Measurements from ENCODE around the gene PLAC8. TPM values are rescaled to one million over a fixed set of nuclear protein-coding genes. Genes with fewer than 3 reads are reported as not detected.

PLAC8 gene
- total and polyA plus RNA-seq, 2 of the 8 experiments (the other 6 are each of a cell fraction or from before 2014, with no cell fraction given) = 0.98 to 1.1 TPM

GRCh38 chr4:83043801-83044407 lies 70.6 kb downstream of the PLAC8 start:
- ChIA-PET POLR2A (ENCODE audit: partially characterized antibody) (no interaction called here), CTCF (ENCODE audit: partially characterized antibody) (no interaction called here)
- Histone ChIP-seq H3K27me3 (replicated peaks in 1 of 4; ENCODE audit: control insufficient read depth in 3 of 4, extremely low read depth in 1 of 4, insufficient read depth in 3 of 4, low read length in 3 of 4) (no peaks in the 10 kb centered on the region), H2BK12ac (ENCODE audit: low read depth, low read length) (no peak overlapping the region), H2BK120ac (replicated peaks; ENCODE audit: low read depth, low read length) (no peak overlapping the region), H3K79me2 (ENCODE audit: control insufficient read depth in 1 of 2, insufficient read depth in 2 of 2, low read length in 2 of 2) (peaks cover 0 to 18% of the 10 kb centered on the region in 2 experiments; a peak in 1 of 4 replicates), H2BK15ac (ENCODE audit: low read length) (no peak overlapping the region), H3K36me3 (ENCODE audit: control insufficient read depth in 2 of 4, insufficient read depth in 4 of 4, low read length in 3 of 4) (no peaks in the 10 kb centered on the region), H3K4ac (replicated peaks; ENCODE audit: insufficient read length, low read depth, low read length) (no peak overlapping the region), H3K79me1 (ENCODE audit: low read depth, low read length) (no peaks in the 10 kb centered on the region; the same call in 1 of the 2 replicates), H4K91ac (replicated peaks; ENCODE audit: insufficient read length, low read length) (no peak overlapping the region), H3K4me2 (ENCODE audit: insufficient read depth in 1 of 2, low read depth in 2 of 2, low read length in 2 of 2) (no peak overlapping the region), H2BK20ac (ENCODE audit: low read length) (no peak overlapping the region), H4K8ac (ENCODE audit: extremely low read depth, insufficient read depth, low read length) (no peak overlapping the region), H2AK5ac (ENCODE audit: low read depth, low read length) (no peak overlapping the region), H3K56ac (replicated peaks; ENCODE audit: insufficient read length, low read depth, low read length) (no peak overlapping the region), H3K9me3 (ENCODE audit: insufficient read depth in 2 of 2, low read depth in 1 of 2, low read length in 1 of 2) (no peaks in the 10 kb centered on the region), H3K14ac (ENCODE audit: insufficient read length) (no peak overlapping the region), H3K27ac (ENCODE audit: low read depth, low read length) (no peak overlapping the region), H4K20me1 (replicated peaks in 1 of 2; ENCODE audit: control insufficient read depth in 1 of 2, insufficient read depth in 2 of 2, low read length in 2 of 2) (no peaks in the 10 kb centered on the region), H3K23me2 (ENCODE audit: low read depth, low read length) (no peaks in the 10 kb centered on the region), H2AFZ (ENCODE audit: low read length) (no peak overlapping the region), H4K5ac (ENCODE audit: insufficient read length, low read depth, low read length) (no peak overlapping the region), H3K4me3 (ENCODE audit: extremely low read depth in 1 of 4, insufficient read depth in 2 of 4, low read depth in 3 of 4, low read length in 4 of 4) (no peak overlapping the region), H2BK5ac (ENCODE audit: low read depth, low read length) (no peak overlapping the region), H3K4me1 (replicated peaks in 1 of 4; ENCODE audit: control insufficient read depth in 3 of 4, insufficient read depth in 4 of 4, low read length in 3 of 4) (no peaks in the 10 kb centered on the region), H3K23ac (ENCODE audit: insufficient read length) (no peak overlapping the region), H3K18ac (ENCODE audit: extremely low read depth, low read length) (no peak overlapping the region), H3K9ac (replicated peaks in 1 of 4; ENCODE audit: extremely low read depth in 1 of 4, low read depth in 3 of 4, low read length in 3 of 4) (no peak overlapping the region)
- DNase-seq (ENCODE audit: low read depth in 1 of 2, low spot score in 2 of 2) (no peak), FAIRE-seq (no peak)
- 92% methylated on average over 14 of the region's 14 CpGs; no CpG with 5 or more reads in 1 of the 2 experiments for WGBS, 2 experiments (ENCODE audit: extremely low coverage in 1 of 2, insufficient coverage in 1 of 2, insufficient read length in 1 of 2, insufficient replicate concordance in 2 of 2, low coverage in 1 of 2, low lambda C conversion rate in 2 of 2, missing lambda C conversion rate in 1 of 2)
- TF ChIP-seq CBX5 (IDR thresholded peaks at IDR 0.05; ENCODE audit: low read depth, low read length) = no peak
- TF ChIP-seq, protein P1, sequence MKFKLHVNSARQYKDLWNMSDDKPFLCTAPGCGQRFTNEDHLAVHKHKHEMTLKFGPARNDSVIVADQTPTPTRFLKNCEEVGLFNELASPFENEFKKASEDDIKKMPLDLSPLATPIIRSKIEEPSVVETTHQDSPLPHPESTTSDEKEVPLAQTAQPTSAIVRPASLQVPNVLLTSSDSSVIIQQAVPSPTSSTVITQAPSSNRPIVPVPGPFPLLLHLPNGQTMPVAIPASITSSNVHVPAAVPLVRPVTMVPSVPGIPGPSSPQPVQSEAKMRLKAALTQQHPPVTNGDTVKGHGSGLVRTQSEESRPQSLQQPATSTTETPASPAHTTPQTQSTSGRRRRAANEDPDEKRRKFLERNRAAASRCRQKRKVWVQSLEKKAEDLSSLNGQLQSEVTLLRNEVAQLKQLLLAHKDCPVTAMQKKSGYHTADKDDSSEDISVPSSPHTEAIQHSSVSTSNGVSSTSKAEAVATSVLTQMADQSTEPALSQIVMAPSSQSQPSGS (IDR thresholded peaks at IDR 0.05; ENCODE audit: low read length) = no peak
- no peak for TF ChIP-seq RNF2 (IDR thresholded peaks at IDR 0.05; ENCODE audit: borderline replicate concordance, low read depth, low read length, missing control alignments, poor library complexity, severe bottlenecking)
- TF ChIP-seq CHD1 (IDR thresholded peaks at IDR 0.05; ENCODE audit: low read depth, low read length) = no peak
- TF ChIP-seq TAF1 (IDR thresholded peaks at IDR 0.05; ENCODE audit: low read depth, low read length) = no peak
